ENCODE results near the gene ETV6.
A peak's percentile ranks its signal among the peaks of the same experiment; 100 is the strongest.

The ETV6 gene

GRCh38 chr12:11888029-11888428, 238.6 kb downstream of the ETV6 start:
- H3K36me3 ChIP-seq (ENCODE audit: insufficient read depth, low read length) = peaks cover 92% of the 10 kb centered on the region
- H3K79me2 ChIP-seq (ENCODE audit: insufficient read depth, low read length) = 0 out of 2 replicates have a peak, but pooled peaks cover 4% of the 10 kb centered on the region
- H3K4me1 ChIP-seq (ENCODE audit: insufficient read depth, low read length) = peaks cover 24% of the 10 kb centered on the region
- no peak overlapping the region for H3K4me3 ChIP-seq (ENCODE audit: low read depth in 1 of 2, low read length in 2 of 2)
- DNase-seq (no peak), ATAC-seq (ENCODE audit: insufficient read depth, low read depth) (no peak)
- TF ChIP-seq CTCF (IDR thresholded peaks at IDR 0.05; ENCODE audit: borderline replicate concordance, extremely low read depth, low read length, poor library complexity, severe bottlenecking) (no peak), EZH2 (IDR thresholded peaks at IDR 0.05; ENCODE audit: borderline replicate concordance, low read depth, low read length, severe bottlenecking) (no peak)
- no peak overlapping the region for H3K4me2 ChIP-seq (ENCODE audit: insufficient read depth, low read length)
- no peak overlapping the region for H3K9ac ChIP-seq (ENCODE audit: low read depth, low read length)
- no peak overlapping the region for H2AFZ ChIP-seq (ENCODE audit: low read depth, low read length)
- H3K27me3 ChIP-seq (ENCODE audit: insufficient read depth, low read length, poor library complexity) = no peaks in the 10 kb centered on the region
- H3K27ac ChIP-seq (ENCODE audit: low read length) = peak overlapping the region; percentile 16; the same call in 1 of the 2 replicates
- H4K20me1 ChIP-seq (ENCODE audit: insufficient read depth, low read length) = no peaks in the 10 kb centered on the region
- H3K9me3 ChIP-seq (ENCODE audit: insufficient read depth, low read length, severe bottlenecking) = no peaks in the 10 kb centered on the region

GRCh38 chr12:11891346-11891745, 241.9 kb downstream of the ETV6 start:
- 0 out of 2 replicates have a peak, but pooled peaks cover 9% of the 10 kb centered on the region for H3K79me2 ChIP-seq (ENCODE audit: insufficient read depth, low read length)
- no peak overlapping the region for H3K4me3 ChIP-seq (ENCODE audit: low read depth in 1 of 2, low read length in 2 of 2)
- H3K27ac ChIP-seq (ENCODE audit: low read length) = peak overlapping the region; percentile 46
- no peaks in the 10 kb centered on the region for H4K20me1 ChIP-seq (ENCODE audit: insufficient read depth, low read length)
- H3K36me3 ChIP-seq (ENCODE audit: insufficient read depth, low read length) = peaks cover 66% of the 10 kb centered on the region
- H3K4me2 ChIP-seq (ENCODE audit: insufficient read depth, low read length) = no peak overlapping the region
- no peaks in the 10 kb centered on the region for H3K27me3 ChIP-seq (ENCODE audit: insufficient read depth, low read length, poor library complexity)
- ATAC-seq (ENCODE audit: insufficient read depth, low read depth) (no peak), DNase-seq (no peak)
- no peaks in the 10 kb centered on the region for H3K9me3 ChIP-seq (ENCODE audit: insufficient read depth, low read length, severe bottlenecking)
- no peak overlapping the region for H3K9ac ChIP-seq (ENCODE audit: low read depth, low read length)
- H2AFZ ChIP-seq (ENCODE audit: low read depth, low read length) = no peak overlapping the region
- no peak for TF ChIP-seq CTCF (IDR thresholded peaks at IDR 0.05; ENCODE audit: borderline replicate concordance, extremely low read depth, low read length, poor library complexity, severe bottlenecking)
- TF ChIP-seq EZH2 (IDR thresholded peaks at IDR 0.05; ENCODE audit: borderline replicate concordance, low read depth, low read length, severe bottlenecking) = no peak
- H3K4me1 ChIP-seq (ENCODE audit: insufficient read depth, low read length) = peaks cover 53% of the 10 kb centered on the region

- Histone ChIP-seq H4K20me1 (ENCODE audit: insufficient read depth, low read length) (no peaks in the 10 kb centered on the region), H3K27me3 (ENCODE audit: insufficient read depth, low read length, poor library complexity) (no peaks in the 10 kb centered on the region), H3K9me3 (ENCODE audit: insufficient read depth, low read length, severe bottlenecking) (no peaks in the 10 kb centered on the region), H2AFZ (ENCODE audit: low read depth, low read length) (no peak overlapping the region), H3K79me2 (ENCODE audit: insufficient read depth, low read length) (0 out of 2 replicates have a peak, but pooled peaks cover 9% of the 10 kb centered on the region), H3K4me1 (ENCODE audit: insufficient read depth, low read length) (peaks cover 58% of the 10 kb centered on the region), H3K4me2 (ENCODE audit: insufficient read depth, low read length) (no peak overlapping the region), H3K36me3 (ENCODE audit: insufficient read depth, low read length) (peaks cover 61% of the 10 kb centered on the region), H3K27ac (ENCODE audit: low read length) (peak overlapping the region; percentile 71), H3K9ac (ENCODE audit: low read depth, low read length) (no peak overlapping the region), H3K4me3 (ENCODE audit: low read depth in 1 of 2, low read length in 2 of 2) (no peak overlapping the region)
- ATAC-seq (ENCODE audit: insufficient read depth, low read depth) = no peak
- DNase-seq = no peak
- TF ChIP-seq EZH2 (IDR thresholded peaks at IDR 0.05; ENCODE audit: borderline replicate concordance, low read depth, low read length, severe bottlenecking) = no peak
- no peak for TF ChIP-seq CTCF (IDR thresholded peaks at IDR 0.05; ENCODE audit: borderline replicate concordance, extremely low read depth, low read length, poor library complexity, severe bottlenecking)
Measured at GRCh38 chr12:11891754-11892386, 242.4 kb downstream of the ETV6 start.
